Body of pancreas (tissue), 4 donors: ENCODE measurements around the gene NUTM2G.
"Not testable (repeated sequence)": the region's sequence is repeated elsewhere in the genome, so short reads cannot be mapped to it uniquely, and the experiment has no call there.

ENCODE experiments used
- POLR2A ChIP-seq, 3 donors: fragments of 450-650 bp; IDR thresholded peaks; one replicate each; pipeline ENCODE4 v1.6.1; 2016; ENCODE audit warnings: antibody characterized with exemption in 3 of 3, mild to moderate bottlenecking in 2 of 3
- TF ChIP-seq, protein P1 (sequence below), 7 experiments: fragments of 450-650 bp in 4 of 7; fragments of 200-600 bp in 3 of 7; sonication (generic) in 3 of 7; IDR thresholded peaks; one replicate each; pipeline ENCODE4 v1.5.1; 2016 to 2019; ENCODE audit warnings: antibody characterized with exemption in 7 of 7

GRCh38 chr9:96925587-96925986 is 3.1 kb upstream of the NUTM2G start:
- not testable (repeated sequence) for TF ChIP-seq POLR2A (IDR thresholded peaks at IDR 0.05)
- TF ChIP-seq, protein P1, sequence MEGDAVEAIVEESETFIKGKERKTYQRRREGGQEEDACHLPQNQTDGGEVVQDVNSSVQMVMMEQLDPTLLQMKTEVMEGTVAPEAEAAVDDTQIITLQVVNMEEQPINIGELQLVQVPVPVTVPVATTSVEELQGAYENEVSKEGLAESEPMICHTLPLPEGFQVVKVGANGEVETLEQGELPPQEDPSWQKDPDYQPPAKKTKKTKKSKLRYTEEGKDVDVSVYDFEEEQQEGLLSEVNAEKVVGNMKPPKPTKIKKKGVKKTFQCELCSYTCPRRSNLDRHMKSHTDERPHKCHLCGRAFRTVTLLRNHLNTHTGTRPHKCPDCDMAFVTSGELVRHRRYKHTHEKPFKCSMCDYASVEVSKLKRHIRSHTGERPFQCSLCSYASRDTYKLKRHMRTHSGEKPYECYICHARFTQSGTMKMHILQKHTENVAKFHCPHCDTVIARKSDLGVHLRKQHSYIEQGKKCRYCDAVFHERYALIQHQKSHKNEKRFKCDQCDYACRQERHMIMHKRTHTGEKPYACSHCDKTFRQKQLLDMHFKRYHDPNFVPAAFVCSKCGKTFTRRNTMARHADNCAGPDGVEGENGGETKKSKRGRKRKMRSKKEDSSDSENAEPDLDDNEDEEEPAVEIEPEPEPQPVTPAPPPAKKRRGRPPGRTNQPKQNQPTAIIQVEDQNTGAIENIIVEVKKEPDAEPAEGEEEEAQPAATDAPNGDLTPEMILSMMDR (IDR thresholded peaks at IDR 0.05) = not testable (repeated sequence)
